ENCODE data around the gene KHDRBS2. TPM values are rescaled to one million over a fixed set of nuclear protein-coding genes. Genes with fewer than 3 reads are reported as not detected.

Gene KHDRBS2
- total and polyA plus RNA-seq, 2 of the 4 experiments (the other 2 are of a cell fraction) = not detected

DNA sequence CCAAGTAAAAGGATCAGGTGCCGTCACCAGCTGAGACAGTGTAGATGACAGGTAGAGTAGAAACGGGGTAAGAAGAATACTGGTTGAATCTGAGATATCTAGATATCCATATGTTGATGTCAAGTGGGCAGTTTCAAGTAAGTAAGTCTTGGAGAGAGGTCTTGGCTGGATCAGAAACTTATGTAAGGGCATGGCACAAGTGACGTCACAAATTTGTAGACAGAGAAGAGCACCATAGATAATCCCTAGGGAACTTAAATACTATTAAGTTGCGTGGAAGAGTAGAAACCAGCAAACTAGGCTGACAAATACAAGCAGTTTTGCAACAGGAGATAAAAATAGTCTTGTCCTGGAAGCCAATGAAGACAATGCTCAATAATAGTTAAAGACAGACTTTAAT is 123.2 kb downstream of the KHDRBS2 start:
- no peak overlapping the region for H3K27ac ChIP-seq (ENCODE audit: insufficient read depth, low read length)
- no peaks in the 10 kb centered on the region for H3K79me1 ChIP-seq (ENCODE audit: low read depth in 1 of 2, low read length in 2 of 2)
- H2AK9ac ChIP-seq (replicated peaks; ENCODE audit: low read depth, low read length, poor library complexity) = no peak overlapping the region
- ChIA-PET CTCF (no interaction called here), POLR2A (ENCODE audit: unreplicated experiment) (no interaction called here)
- dilution Hi-C loops (cut with HindIII; ENCODE audit: low sequenced_read_pairs, unreplicated experiment) (no loop called here), in situ Hi-C loops (cut with MboI; ENCODE audit: low sequenced_read_pairs) (no loop called here), intact Hi-C loops (cut with micrococcal nuclease) (no loop called here)
- H2AK5ac ChIP-seq (ENCODE audit: low read depth, low read length) = no peak overlapping the region
- no peak overlapping the region for H2BK5ac ChIP-seq (ENCODE audit: low read depth, low read length, poor library complexity, severe bottlenecking)
- no peaks in the 10 kb centered on the region for H3K4me1 ChIP-seq (ENCODE audit: control insufficient read depth, insufficient read depth, low read length)
- ATAC-seq (ENCODE audit: low read depth) (no peak), DNase-seq (no peak)
- H3K4me2 ChIP-seq (ENCODE audit: low read depth, low read length) = no peak overlapping the region
- no peaks in the 10 kb centered on the region for H3K36me3 ChIP-seq (ENCODE audit: control insufficient read depth, insufficient read depth, low read length)
- no peak overlapping the region for H3K56ac ChIP-seq (ENCODE audit: extremely low read depth, insufficient read depth, low read length)
- H2BK20ac ChIP-seq (ENCODE audit: low read depth, low read length) = no peak overlapping the region
- H3K4ac ChIP-seq (ENCODE audit: low read depth, low read length) = no peak overlapping the region
- H4K91ac ChIP-seq (ENCODE audit: insufficient read depth, low read depth, low read length) = no peak overlapping the region
- H2AFZ ChIP-seq (replicated peaks; ENCODE audit: low read length, poor library complexity) = no peak overlapping the region
- no peaks in the 10 kb centered on the region for H3K27me3 ChIP-seq (ENCODE audit: control insufficient read depth, insufficient read depth, low read length)
- H2BK120ac ChIP-seq (ENCODE audit: low read depth, low read length) = no peak overlapping the region
- TF ChIP-seq ELK1 (IDR thresholded peaks at IDR 0.05; ENCODE audit: borderline replicate concordance, low read depth, low read length) = no peak
- no peak for TF ChIP-seq NFE2L2 (IDR thresholded peaks at IDR 0.05; ENCODE audit: low read depth, low read length)
- no peak for TF ChIP-seq CHD1 (IDR thresholded peaks at IDR 0.05; ENCODE audit: low read depth, low read length)
- TF ChIP-seq CEBPB (IDR thresholded peaks at IDR 0.05; ENCODE audit: low read depth, low read length) = no peak
- no peak for TF ChIP-seq SMC3 (IDR thresholded peaks at IDR 0.05; ENCODE audit: low read depth, low read length)
- TF ChIP-seq RCOR1 (IDR thresholded peaks at IDR 0.05; ENCODE audit: insufficient replicate concordance, low read length) = no peak
- no peak for TF ChIP-seq MXI1 (IDR thresholded peaks at IDR 0.05; ENCODE audit: borderline replicate concordance, low read depth, low read length)
- no peak for TF ChIP-seq MAZ (IDR thresholded peaks at IDR 0.05; ENCODE audit: borderline replicate concordance, low read depth, low read length)
- TF ChIP-seq, protein P1, sequence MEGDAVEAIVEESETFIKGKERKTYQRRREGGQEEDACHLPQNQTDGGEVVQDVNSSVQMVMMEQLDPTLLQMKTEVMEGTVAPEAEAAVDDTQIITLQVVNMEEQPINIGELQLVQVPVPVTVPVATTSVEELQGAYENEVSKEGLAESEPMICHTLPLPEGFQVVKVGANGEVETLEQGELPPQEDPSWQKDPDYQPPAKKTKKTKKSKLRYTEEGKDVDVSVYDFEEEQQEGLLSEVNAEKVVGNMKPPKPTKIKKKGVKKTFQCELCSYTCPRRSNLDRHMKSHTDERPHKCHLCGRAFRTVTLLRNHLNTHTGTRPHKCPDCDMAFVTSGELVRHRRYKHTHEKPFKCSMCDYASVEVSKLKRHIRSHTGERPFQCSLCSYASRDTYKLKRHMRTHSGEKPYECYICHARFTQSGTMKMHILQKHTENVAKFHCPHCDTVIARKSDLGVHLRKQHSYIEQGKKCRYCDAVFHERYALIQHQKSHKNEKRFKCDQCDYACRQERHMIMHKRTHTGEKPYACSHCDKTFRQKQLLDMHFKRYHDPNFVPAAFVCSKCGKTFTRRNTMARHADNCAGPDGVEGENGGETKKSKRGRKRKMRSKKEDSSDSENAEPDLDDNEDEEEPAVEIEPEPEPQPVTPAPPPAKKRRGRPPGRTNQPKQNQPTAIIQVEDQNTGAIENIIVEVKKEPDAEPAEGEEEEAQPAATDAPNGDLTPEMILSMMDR (conservative IDR thresholded peaks at IDR 0.05; ENCODE audit: low read depth, low read length) = no peak
- no peak for TF ChIP-seq MAFK (IDR thresholded peaks at IDR 0.05; ENCODE audit: low read depth, low read length)
- no peak for TF ChIP-seq USF2 (IDR thresholded peaks at IDR 0.05; ENCODE audit: low read depth, low read length)
- no peak for TF ChIP-seq BHLHE40 (IDR thresholded peaks at IDR 0.05; ENCODE audit: low read depth, low read length)
- no peak for TF ChIP-seq POLR2A (IDR thresholded peaks at IDR 0.05; ENCODE audit: low read depth, low read length)
- TF ChIP-seq RFX5 (IDR thresholded peaks at IDR 0.05; ENCODE audit: low read depth, low read length) = no peak
- TF ChIP-seq FOS (IDR thresholded peaks at IDR 0.05; ENCODE audit: low read depth, low read length) = no peak
- TF ChIP-seq RAD21 (IDR thresholded peaks at IDR 0.05; ENCODE audit: low read length) = no peak
- H3K14ac ChIP-seq (replicated peaks; ENCODE audit: low read depth, low read length) = no peak overlapping the region
- H2BK15ac ChIP-seq (ENCODE audit: low read depth, low read length) = no peak overlapping the region
- H4K5ac ChIP-seq (ENCODE audit: low read depth, low read length) = no peak overlapping the region
- H4K20me1 ChIP-seq (ENCODE audit: insufficient read depth, low read length) = no peaks in the 10 kb centered on the region
- H3K9me3 ChIP-seq (ENCODE audit: control insufficient read depth, insufficient read depth, low read length) = no peaks in the 10 kb centered on the region
- 60% methylated on average over 2 of the region's 4 CpGs; no CpG with 5 or more reads in 1 of the 2 experiments for WGBS, 2 experiments (ENCODE audit: extremely low coverage in 2 of 2, insufficient read length in 1 of 2)
- no peaks in the 10 kb centered on the region for H3K9me1 ChIP-seq (ENCODE audit: insufficient read depth, low read length)
- no peak overlapping the region for H3K4me3 ChIP-seq (ENCODE audit: insufficient read depth, low read depth, low read length)
- no TSS peak for BruUV-seq (replicated peaks)
- no peak overlapping the region for H3K9ac ChIP-seq (ENCODE audit: low read depth, low read length)
- H3K23ac ChIP-seq (ENCODE audit: low read depth, low read length) = no peak overlapping the region
- H4K8ac ChIP-seq (ENCODE audit: low read depth in 2 of 2, low read length in 2 of 2) = no peak overlapping the region
- no peak overlapping the region for H3K18ac ChIP-seq (ENCODE audit: low read depth, low read length)

Measured in IMR-90 (cell line).